ENCODE data around the gene CAB39L. TPM values are rescaled to one million over a fixed set of nuclear protein-coding genes. Genes with fewer than 3 reads are reported as not detected.

Gene CAB39L
- total RNA-seq, 2 experiments from 2014 or later, result 9.6 to 28.6 TPM

- Histone ChIP-seq H3K27ac (ENCODE audit: low read depth, low read length, poor library complexity, severe bottlenecking) (no peak overlapping the region), H3K4me3 (ENCODE audit: low read depth, low read length, poor library complexity, severe bottlenecking) (no peak overlapping the region), H3K79me2 (ENCODE audit: insufficient read depth, low read depth, low read length) (no peaks in the 10 kb centered on the region), H2AFZ (ENCODE audit: low read length) (no peak overlapping the region; the same call in 1 of the 2 replicates), H3K4me2 (ENCODE audit: low read length) (no peak overlapping the region), H4K20me1 (ENCODE audit: insufficient read depth, low read length) (no peaks in the 10 kb centered on the region), H3K9me3 (ENCODE audit: low read length) (no peaks in the 10 kb centered on the region), H3K36me3 (ENCODE audit: insufficient read depth, low read length) (no peaks in the 10 kb centered on the region), H3K4me1 (ENCODE audit: insufficient read depth, low read length, poor library complexity, severe bottlenecking) (peaks cover 37% of the 10 kb centered on the region), H3K9me2 (ENCODE audit: insufficient read depth, low read length) (no peaks in the 10 kb centered on the region)
- intact Hi-C loops (cut with micrococcal nuclease; ENCODE audit: unreplicated experiment), result loop anchor here (2.0 to 5.0 kb wide), 4 partner anchors 73 to 492 kb away; partner anchors contain the start of genes CAB39L, KPNA3 and SETDB2
- ChIA-PET POLR2A (interaction anchor here (0.7 to 1.1 kb wide), 3 partner anchors 143 to 223 kb away, joined by 3 read pairs; partner anchors contain the start of genes CAB39L and SETDB2), CTCF (ENCODE audit: unreplicated experiment) (no interaction called here)
- DNase-seq (ENCODE audit: low spot score), result no peak
- no TSS peak for BruUV-seq (replicated peaks)
- TF ChIP-seq EZH2phosphoT487 (IDR thresholded peaks at IDR 0.05; ENCODE audit: borderline replicate concordance, low read depth, low read length), result no peak
- TF ChIP-seq CTCF (conservative IDR thresholded peaks at IDR 0.05; ENCODE audit: low read length), result no peak
Observed at GRCh38 chr13:49300276-49300675, 143.6 kb downstream of the CAB39L start.

GRCh38 chr13:49298903-49299605, 144.8 kb downstream of the CAB39L start:
- H3K9me3 ChIP-seq (ENCODE audit: low read length), result no peaks in the 10 kb centered on the region
- H3K79me2 ChIP-seq (ENCODE audit: insufficient read depth, low read depth, low read length), result no peaks in the 10 kb centered on the region
- no peak overlapping the region for H3K4me3 ChIP-seq (ENCODE audit: low read depth, low read length, poor library complexity, severe bottlenecking)
- no peak overlapping the region for H3K27ac ChIP-seq (ENCODE audit: low read depth, low read length, poor library complexity, severe bottlenecking)
- H3K4me2 ChIP-seq (ENCODE audit: low read length), result no peak overlapping the region
- POLR2A ChIA-PET, result interaction anchor here (0.6 to 1.1 kb wide), 2 partner anchors 144 to 208 kb away, joined by 3 to 4 read pairs; no protein-coding TSS in a partner anchor
- intact Hi-C loops (cut with micrococcal nuclease; ENCODE audit: unreplicated experiment), result no loop called here
- H4K20me1 ChIP-seq (ENCODE audit: insufficient read depth, low read length), result no peaks in the 10 kb centered on the region
- no peaks in the 10 kb centered on the region for H3K36me3 ChIP-seq (ENCODE audit: insufficient read depth, low read length)
- H3K9me2 ChIP-seq (ENCODE audit: insufficient read depth, low read length), result no peaks in the 10 kb centered on the region
- TF ChIP-seq CTCF (conservative IDR thresholded peaks at IDR 0.05; ENCODE audit: low read length) (no peak), EZH2phosphoT487 (IDR thresholded peaks at IDR 0.05; ENCODE audit: borderline replicate concordance, low read depth, low read length) (no peak)
- H2AFZ ChIP-seq (ENCODE audit: low read length), result no peak overlapping the region
- CTCF ChIA-PET (ENCODE audit: unreplicated experiment), result no interaction called here
- DNase-seq (ENCODE audit: low spot score), result no peak
- peaks cover 41% of the 10 kb centered on the region for H3K4me1 ChIP-seq (ENCODE audit: insufficient read depth, low read length, poor library complexity, severe bottlenecking)
- no TSS peak for BruUV-seq (replicated peaks)

DNA sequence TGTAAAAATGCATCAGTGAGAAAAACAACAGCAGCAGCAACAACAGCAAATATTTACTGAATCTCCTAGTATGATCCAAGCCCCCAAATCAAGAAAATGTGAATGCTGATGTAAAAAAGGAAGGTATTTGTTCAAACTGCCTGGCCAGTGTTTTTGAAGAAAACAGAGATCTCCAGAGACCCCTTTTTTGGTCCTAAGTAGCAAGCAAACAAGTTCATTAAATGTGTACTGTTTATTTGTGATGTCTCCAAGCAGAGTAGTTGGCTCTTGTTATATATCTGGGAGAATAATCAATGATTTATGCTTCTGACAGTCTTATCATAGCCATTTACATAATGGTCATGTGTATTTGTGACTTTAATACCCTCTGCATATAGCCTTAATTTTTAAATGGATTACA, 145.4 kb downstream of the CAB39L start:
- Histone ChIP-seq H3K36me3 (ENCODE audit: insufficient read depth, low read length) (no peaks in the 10 kb centered on the region), H3K4me2 (ENCODE audit: low read length) (no peak overlapping the region), H3K79me2 (ENCODE audit: insufficient read depth, low read depth, low read length) (no peaks in the 10 kb centered on the region), H3K27ac (ENCODE audit: low read depth, low read length, poor library complexity, severe bottlenecking) (no peak overlapping the region), H4K20me1 (ENCODE audit: insufficient read depth, low read length) (no peaks in the 10 kb centered on the region), H3K4me1 (ENCODE audit: insufficient read depth, low read length, poor library complexity, severe bottlenecking) (peaks cover 40% of the 10 kb centered on the region), H2AFZ (ENCODE audit: low read length) (no peak overlapping the region), H3K4me3 (ENCODE audit: low read depth, low read length, poor library complexity, severe bottlenecking) (no peak overlapping the region), H3K9me3 (ENCODE audit: low read length) (no peaks in the 10 kb centered on the region), H3K9me2 (ENCODE audit: insufficient read depth, low read length) (no peaks in the 10 kb centered on the region)
- intact Hi-C loops (cut with micrococcal nuclease; ENCODE audit: unreplicated experiment), result no loop called here
- no peak for DNase-seq (ENCODE audit: low spot score)
- TF ChIP-seq CTCF (conservative IDR thresholded peaks at IDR 0.05; ENCODE audit: low read length) (no peak), EZH2phosphoT487 (IDR thresholded peaks at IDR 0.05; ENCODE audit: borderline replicate concordance, low read depth, low read length) (no peak)
- POLR2A ChIA-PET, result interaction anchor here (0.6 kb wide), 1 partner anchor 209 kb away, joined by 4 read pairs; no protein-coding TSS in a partner anchor
- BruUV-seq (replicated peaks), result no TSS peak
- CTCF ChIA-PET (ENCODE audit: unreplicated experiment), result no interaction called here
